Cardiac fibroblast (primary cell): ENCODE data around the gene SSUH2.
A peak's percentile ranks its signal among the peaks of the same experiment; 100 is the strongest.

Experiments used
- DNase-seq, 2 donors: peaks; one replicate each; pipeline versions ENCODE4 v3.0.0 to v3.0.0-alpha.2; 2010; ENCODE audit warnings: low read depth in 2 of 2
- H3K4me3 ChIP-seq, 2 donors: replicated peaks in 1 of 2; 1 replicate in 1 of 2; 2 replicates in 1 of 2; pipeline ENCODE4 v1.5.1; 2011; ENCODE audit warnings: low read depth in 2 of 2, low read length in 2 of 2, mild to moderate bottlenecking in 2 of 2, moderate library complexity in 1 of 2
- TF ChIP-seq, protein P1 (sequence below): IDR thresholded peaks from one replicate; pipeline ENCODE4 v1.5.1; 2011; ENCODE audit warnings: low read depth, mild to moderate bottlenecking, low read length, inconsistent platforms

The SSUH2 gene

DNA sequence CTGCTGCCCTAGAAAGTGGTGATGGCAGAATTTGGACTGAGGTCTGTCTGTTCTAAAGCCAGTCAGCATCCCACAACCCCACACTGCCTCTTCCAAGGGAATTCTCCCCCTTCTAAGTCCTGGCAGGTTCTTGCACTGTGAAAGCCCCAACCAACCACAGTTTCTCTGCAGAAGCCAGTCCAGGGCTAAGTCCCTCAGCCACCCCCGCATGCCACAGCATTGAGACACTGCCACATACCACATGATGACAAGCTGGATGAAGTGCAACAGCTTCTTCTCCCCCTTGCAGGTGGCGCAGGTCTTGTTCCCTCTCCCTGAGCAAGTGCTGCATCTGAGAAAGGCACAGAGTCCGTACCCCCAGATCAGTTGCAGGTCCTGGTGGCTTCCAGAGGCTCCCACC, 18.6 kb downstream of the SSUH2 start:
- peak; percentile 20 to 42 for DNase-seq
- TF ChIP-seq, protein P1, sequence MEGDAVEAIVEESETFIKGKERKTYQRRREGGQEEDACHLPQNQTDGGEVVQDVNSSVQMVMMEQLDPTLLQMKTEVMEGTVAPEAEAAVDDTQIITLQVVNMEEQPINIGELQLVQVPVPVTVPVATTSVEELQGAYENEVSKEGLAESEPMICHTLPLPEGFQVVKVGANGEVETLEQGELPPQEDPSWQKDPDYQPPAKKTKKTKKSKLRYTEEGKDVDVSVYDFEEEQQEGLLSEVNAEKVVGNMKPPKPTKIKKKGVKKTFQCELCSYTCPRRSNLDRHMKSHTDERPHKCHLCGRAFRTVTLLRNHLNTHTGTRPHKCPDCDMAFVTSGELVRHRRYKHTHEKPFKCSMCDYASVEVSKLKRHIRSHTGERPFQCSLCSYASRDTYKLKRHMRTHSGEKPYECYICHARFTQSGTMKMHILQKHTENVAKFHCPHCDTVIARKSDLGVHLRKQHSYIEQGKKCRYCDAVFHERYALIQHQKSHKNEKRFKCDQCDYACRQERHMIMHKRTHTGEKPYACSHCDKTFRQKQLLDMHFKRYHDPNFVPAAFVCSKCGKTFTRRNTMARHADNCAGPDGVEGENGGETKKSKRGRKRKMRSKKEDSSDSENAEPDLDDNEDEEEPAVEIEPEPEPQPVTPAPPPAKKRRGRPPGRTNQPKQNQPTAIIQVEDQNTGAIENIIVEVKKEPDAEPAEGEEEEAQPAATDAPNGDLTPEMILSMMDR = no peak
- no peak overlapping the region for H3K4me3 ChIP-seq

DNA sequence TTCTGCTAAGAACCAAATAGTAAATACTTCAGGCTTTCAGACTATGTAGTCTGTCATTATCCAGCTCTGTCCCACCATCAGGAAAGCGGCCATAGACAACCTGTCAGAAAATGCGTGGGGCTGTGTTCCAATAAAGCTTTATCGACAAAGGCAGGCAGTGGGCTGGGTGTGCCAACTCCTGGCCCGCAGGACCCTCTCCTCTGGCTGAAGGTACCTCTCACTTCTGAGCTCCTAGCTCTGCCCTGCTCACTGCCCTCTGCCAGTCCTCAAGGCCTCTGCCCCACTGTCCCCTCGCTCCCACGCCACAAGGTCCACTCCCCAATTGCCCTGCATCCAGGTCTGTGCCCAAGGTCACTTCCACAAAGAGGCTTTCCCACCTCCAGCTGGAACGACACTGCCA, 20.0 kb downstream of the SSUH2 start:
- TF ChIP-seq, protein P1 = no peak
- no peak for DNase-seq
- H3K4me3 ChIP-seq = no peak overlapping the region

DNA sequence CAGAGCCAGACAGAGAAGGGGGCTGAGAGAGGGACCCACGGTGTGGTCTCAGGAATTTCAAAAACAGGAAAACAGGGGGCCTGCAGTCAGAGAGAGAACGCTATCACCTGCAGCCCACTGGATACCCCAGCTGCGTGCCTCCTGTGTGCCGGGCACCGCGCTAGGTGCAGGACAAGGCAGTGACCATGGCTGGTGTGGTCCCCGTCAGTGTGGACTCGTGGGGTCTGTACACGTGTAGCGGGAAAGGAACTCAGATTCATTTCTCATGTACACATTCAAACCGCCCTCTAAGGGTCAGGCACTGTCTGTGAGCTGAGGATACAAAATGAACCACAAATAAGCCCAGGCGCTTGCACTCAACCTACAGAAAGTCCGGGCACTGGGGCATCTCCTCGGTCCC, 20.9 kb downstream of the SSUH2 start:
- no peak overlapping the region for H3K4me3 ChIP-seq
- TF ChIP-seq, protein P1 = no peak
- DNase-seq = no peak

DNA sequence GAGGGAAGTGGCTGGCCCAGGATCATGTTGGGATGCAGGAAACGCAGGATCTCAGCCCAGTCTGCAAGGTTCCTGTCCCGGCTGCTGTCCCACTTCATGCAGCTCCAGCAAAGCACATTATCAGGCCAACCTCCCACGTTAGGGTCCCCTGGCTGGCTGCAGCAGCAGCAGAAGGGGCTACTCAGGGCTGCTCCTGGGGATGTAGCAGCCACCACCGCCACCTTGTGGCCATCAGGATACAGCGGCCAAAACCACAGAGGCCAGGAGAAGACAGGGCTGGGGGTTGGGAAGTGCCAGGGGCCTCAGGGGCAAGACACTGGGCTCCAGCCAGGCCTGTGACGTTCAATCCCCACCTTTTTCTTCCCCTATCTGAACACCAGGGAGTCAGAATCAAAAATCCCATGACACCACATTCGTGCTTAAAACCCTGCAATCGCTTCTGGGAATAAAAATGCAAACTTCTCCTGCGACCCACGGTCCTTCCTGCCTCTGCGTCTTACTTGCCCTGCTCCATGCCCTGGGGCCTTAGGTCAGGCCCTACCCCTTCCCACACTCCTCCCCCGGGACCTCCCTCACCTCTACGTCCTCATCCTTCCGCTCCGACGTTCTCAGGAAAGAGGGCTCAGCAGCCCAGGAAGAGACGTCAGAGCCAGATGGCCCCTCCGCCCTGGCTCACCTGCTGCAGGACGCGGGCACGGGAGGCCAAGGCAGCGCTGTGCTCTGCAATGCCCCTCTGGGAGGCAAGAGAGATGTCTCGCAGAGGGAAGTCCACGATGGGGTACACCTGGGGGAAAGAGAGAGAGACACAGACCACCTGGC, 21.5 kb downstream of the SSUH2 start:
- DNase-seq = peak; percentile 72 to 79
- TF ChIP-seq, protein P1 = peak; percentile 94
- H3K4me3 ChIP-seq = no peak overlapping the region

DNA sequence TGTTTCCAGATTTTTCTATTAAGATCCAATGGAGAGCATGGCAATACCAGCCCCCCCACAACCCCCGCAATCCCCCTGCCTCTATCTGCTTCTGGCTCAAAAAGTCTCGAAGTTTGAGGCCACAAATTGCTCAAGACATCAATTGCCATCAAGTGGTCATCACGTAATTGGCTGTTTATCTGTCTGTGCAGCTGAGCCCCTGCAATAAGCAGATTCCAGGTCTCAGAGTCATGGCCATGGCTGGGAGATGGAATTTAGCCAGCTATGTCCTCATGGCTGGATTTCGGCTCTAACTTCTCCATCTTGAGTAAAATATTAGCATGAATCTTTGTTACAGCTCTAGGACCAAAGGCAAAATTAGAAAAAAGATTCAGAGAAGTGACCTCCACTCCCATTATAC, 22.7 kb downstream of the SSUH2 start:
- TF ChIP-seq, protein P1 = no peak
- H3K4me3 ChIP-seq = no peak overlapping the region
- peak; percentile 90 to 92 for DNase-seq

DNA sequence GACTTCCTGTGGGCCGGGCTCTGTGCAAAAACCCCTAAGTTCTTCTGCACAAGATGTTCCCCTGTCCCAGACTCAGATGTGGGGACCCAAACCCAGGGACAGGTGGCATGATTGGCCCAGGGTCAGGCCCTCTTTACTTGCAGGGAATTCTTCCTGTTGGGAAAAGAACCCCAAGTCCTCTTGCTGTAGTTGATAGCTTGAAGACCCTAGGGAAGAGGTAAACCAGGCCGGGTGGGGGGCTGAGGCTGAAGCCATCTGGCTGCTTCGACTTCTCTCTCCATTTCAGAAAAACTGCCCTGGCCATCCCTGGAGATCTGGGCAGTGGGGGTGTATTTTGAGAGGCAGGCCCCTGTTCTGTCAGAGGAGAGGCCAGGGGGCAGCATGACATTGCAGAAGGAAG, 23.5 kb downstream of the SSUH2 start:
- DNase-seq = no peak
- no peak overlapping the region for H3K4me3 ChIP-seq
- TF ChIP-seq, protein P1 = no peak
